Stimulated activated CD8-positive, alpha-beta memory T cell treated with anti-CD3 and anti-CD28 coated beads, Interleukin-4, amount 100 ng/mL, for 24 hours (primary cell): ENCODE measurements around the gene TSPAN31.
"Not testable (repeated sequence)": the region's sequence is repeated elsewhere in the genome, so short reads cannot be mapped to it uniquely, and the experiment has no call there.

Experiments
- DNase-seq: peaks from one replicate; pipeline ENCODE4 v3.0.0-alpha.2; 2020; ENCODE audit warnings: low read depth

TSPAN31 gene

GRCh38 chr12:57766464-57767304, 21.8 kb downstream of the TSPAN31 start, which contains the start of gene CYP27B1:
TSS of gene CYP27B1 (minus strand) at chr12:57767078. CDS start at chr12:57767041, 37 bp downstream.
- no peak for DNase-seq

DNA sequence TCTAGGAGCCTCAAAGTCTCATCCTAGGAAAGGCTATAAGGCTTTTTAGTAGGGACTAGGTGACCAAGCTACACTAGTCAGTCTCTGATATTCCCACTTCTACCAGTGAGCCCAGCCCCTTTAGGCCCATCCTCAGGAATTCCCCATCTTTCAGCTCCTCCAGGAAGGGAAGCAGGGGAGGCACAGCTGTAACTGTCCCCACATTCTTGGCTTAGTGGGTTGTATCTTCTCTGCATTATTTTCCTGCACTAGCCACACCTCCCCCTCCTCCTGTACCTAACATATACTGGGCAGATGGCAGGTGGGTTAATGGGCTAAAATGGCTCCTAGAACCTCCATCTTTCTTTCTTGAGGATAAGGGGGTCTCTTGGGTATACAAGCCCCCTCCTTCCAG, 22.5 kb downstream of the TSPAN31 start:
- no peak for DNase-seq

- DNase-seq, result no peak
Observed at GRCh38 chr12:57767876-57768275, 23.0 kb downstream of the TSPAN31 start.

GRCh38 chr12:57769594-57769993, 24.8 kb downstream of the TSPAN31 start:
- DNase-seq, result no peak

- no peak for DNase-seq
Observed at GRCh38 chr12:57770734-57771133, 25.9 kb downstream of the TSPAN31 start.

GRCh38 chr12:57771236-57771872, 26.5 kb downstream of the TSPAN31 start:
- DNase-seq, result peak; percentile 85

DNA sequence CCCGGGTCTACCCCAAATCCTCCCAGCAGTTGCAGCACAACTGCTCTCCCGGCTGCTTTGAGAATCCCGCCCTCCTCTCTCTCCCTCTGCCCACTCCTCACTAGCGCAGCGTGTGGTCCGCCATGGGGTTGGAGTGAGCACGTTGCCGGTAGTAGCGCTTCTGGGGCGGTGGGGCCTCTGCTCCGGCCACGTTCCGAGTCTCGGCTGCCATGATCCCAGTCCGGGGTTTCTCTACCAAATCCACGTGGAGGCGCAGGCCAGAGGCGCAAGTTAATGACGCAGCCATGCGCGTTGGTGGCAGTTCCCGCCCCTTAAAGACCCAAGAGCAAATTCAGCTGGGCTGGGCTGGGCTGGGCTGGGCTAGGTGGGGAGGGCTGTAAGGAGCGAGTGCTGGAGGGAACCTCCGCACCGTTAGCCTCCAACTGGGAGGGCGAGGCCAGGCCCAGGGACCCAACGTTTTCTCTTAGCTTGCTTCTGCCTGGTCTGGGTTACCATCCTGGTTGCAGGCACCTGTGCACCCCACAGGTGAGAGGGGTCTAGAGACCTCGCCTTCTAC, 27.1 kb downstream of the TSPAN31 start, which contains the start of gene METTL1:
Gene METTL1, minus strand, starts transcription at position 233 of the 556 bp plus-strand sequence. Its CDS starts 22 bp downstream, at position 211.
- peak; percentile 90 for DNase-seq

DNA sequence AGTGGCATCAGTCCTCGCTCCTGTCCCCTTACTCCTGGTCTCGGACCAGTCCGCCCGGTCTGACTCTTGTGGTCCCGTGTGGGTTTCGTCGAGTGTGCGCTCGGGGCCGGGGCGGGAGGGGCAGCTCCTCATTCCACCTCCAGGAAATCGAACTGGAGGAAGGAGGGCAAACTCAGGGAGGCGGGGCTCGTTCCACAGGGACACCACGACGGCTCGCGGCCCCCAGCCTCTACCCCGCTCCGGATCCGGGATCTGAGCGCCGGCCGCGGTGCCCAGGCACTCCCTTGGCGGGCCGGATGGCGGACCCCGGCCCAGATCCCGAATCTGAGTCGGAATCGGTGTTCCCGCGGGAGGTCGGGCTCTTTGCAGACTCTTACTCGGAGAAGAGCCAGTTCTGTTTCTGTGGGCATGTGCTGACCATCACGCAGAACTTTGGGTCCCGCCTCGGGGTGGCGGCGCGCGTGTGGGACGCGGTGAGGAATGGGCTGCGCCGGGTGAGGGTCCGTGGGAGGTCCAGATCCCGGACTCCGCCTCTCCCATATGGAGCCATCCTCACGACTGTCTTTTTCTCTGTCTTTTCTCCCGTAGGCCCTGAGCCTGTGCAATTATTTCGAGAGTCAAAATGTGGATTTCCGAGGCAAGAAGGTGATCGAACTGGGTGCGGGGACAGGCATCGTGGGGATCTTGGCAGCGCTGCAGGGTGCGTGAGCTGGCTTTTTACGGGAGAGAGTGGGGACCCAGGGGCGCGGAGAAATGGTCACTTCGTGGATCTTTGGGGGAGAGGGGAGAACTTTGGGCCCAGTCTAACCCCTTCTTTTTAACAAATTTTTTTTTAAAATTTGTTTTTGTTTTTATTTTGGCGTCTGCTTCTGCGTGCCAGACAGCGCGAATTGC, 27.8 kb downstream of the TSPAN31 start, which contains the start of gene EEF1AKMT3:
Gene EEF1AKMT3, plus strand, starts transcription at position 186 of the 894 bp plus-strand sequence. Its CDS starts 111 bp downstream, at position 297.
- DNase-seq, result no peak

DNA sequence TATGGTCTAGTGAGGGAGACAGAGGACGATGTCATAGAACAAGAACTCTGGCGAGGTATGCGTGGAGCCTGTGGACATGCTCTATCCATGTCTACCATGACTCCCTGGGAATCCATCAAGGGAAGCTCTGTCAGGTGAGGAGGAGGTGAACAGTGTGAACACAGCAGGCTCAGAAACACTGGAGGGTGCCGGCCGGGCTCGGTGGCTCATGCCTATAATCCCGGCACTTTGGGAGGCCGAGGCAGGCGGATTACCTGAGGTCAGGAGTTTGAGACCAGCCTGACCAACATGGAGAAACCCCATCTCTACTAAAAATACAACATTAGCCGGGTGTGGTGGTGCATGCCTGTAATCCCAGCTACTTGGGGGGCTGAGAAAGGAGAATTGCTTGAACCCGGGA, 29.8 kb downstream of the TSPAN31 start:
- DNase-seq, result not testable (repeated sequence)

GRCh38 chr12:57775044-57775443, 30.2 kb downstream of the TSPAN31 start:
- no peak for DNase-seq

- DNase-seq, result no peak
Observed at GRCh38 chr12:57775563-57776246, 30.9 kb downstream of the TSPAN31 start.

GRCh38 chr12:57776247-57776587, 31.4 kb downstream of the TSPAN31 start:
- DNase-seq, result no peak

GRCh38 chr12:57777367-57777766, 32.5 kb downstream of the TSPAN31 start:
- no peak for DNase-seq

DNA sequence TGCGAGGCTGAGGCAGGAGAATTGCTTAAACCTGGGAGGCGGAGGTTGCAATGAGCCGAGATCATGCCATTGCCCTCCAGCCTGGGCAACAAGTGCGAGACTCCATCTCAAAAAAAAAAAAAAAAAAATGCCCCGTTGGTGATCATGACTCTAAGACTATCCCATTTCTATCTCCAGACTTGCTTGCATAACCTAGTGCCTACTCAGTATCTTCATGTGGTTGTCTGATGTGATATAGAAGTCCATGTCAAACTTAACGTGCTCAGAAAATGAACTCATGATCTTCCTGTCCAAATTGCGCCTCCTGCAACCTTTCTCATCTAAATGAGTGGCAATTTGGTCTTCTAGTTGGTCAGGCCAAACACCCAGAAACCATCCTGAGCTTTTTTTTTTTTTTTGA, 33.1 kb downstream of the TSPAN31 start:
- DNase-seq, result no peak

GRCh38 chr12:57779736-57780135, 34.9 kb downstream of the TSPAN31 start:
- DNase-seq, result no peak

DNA sequence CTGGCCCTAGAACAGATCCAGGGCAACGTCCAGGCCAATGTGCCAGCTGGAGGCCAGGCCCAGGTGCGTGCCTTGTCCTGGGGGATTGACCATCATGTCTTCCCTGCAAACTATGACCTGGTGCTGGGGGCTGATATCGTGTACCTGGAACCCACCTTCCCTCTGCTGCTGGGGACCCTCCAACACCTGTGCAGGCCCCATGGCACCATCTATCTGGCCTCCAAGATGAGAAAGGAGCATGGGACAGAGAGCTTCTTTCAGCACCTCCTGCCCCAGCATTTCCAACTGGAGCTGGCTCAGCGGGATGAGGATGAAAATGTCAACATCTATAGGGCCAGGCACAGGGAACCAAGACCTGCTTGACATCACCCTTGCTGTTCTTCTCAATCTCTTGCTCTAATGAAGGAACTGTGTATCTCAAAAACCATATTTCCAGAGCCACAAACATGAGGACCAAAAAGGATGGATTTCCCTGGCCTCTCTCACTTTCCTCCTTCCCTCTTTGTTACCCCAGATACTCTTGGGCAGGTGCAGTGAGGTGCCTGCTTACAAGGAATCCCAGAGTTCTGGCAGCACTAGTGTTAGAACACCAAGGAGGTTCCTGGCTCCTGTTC, 35.6 kb downstream of the TSPAN31 start:
- DNase-seq, result no peak

DNA sequence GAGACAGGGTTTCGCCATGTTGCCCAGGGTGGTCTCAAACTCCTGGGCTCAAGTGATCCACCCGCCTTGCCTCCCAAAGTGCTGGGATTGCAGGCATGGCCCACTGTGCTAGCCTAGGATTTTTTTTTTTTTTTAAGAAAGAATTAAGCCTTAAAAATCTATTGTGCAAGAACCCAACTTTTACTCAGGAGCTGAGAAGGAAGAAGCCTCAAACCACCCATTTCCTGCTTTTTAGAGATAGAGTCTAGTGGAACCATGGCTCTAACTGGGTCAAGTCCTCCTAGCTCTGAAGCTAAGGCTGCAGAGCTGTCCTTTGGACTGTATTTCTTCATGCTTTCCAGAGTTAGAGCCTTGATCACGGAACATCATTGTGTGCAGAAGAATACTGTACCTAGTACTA, 36.4 kb downstream of the TSPAN31 start:
- DNase-seq, result no peak

- DNase-seq, result no peak
Observed at GRCh38 chr12:57781801-57782200, 37.0 kb downstream of the TSPAN31 start.

- DNase-seq, result no peak
Observed at GRCh38 chr12:57782243-57782607, 37.4 kb downstream of the TSPAN31 start.

DNA sequence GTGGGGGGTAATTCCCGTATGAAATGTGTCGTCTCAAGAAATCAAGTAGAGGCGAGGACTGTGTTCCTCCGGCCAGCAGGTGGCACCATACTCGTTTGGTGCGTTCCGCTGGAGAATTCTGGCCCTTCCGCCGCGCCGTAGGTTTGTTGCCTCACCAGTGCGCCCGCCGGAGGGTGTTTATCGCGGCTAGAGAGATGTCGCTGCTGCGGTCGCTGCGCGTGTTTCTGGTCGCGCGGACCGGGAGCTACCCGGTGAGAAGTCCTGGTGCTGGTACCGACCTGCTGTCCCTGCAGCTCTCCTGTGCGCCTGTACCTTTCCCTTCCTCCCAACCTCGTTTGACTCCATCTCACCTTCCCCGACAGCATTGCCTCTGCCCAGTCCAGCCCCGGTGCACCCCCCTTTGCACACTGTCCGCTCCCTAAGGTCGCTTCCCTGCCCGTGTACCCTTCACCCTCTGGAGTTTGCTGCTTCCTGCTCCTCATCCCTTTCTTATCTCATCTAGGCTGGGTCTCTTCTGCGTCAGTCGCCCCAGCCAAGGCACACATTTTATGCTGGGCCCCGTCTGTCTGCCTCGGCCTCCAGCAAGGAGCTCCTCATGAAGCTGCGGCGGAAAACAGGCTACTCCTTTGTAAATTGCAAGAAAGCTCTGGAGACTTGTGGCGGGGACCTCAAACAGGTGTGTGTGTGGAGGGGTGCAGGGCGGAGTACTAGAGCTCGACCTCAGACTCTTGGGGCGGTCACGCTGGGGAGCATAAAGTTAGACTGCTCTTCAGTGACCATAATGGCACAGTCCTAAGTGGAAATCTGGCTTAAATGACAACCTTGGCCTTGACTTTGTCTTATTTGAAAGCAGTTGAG, 38.0 kb downstream of the TSPAN31 start, which contains the start of gene TSFM:
Gene TSFM, plus strand, starts transcription at position 180 of the 858 bp plus-strand sequence. Its CDS starts 15 bp downstream, at position 195.
- DNase-seq, result peak; percentile 96
